22Rv1 (cell line): Measurements from ENCODE around the gene MOB2.

Experiments
- CTCF ChIP-seq: fragments of 450-650 bp; IDR thresholded peaks from 2 replicates; pipeline ENCODE4 v1.5.1; 2017; ENCODE audit warnings: mild to moderate bottlenecking
- ZFX ChIP-seq: fragments of 450-650 bp; IDR thresholded peaks from 2 replicates; pipeline ENCODE4 v1.6.1; 2017; ENCODE audit warnings: antibody characterized with exemption, borderline replicate concordance

GRCh38 chr11:1481861-1482441, 4.6 kb downstream of the MOB2 start:
- TF ChIP-seq CTCF, result no peak
- TF ChIP-seq ZFX, result no peak
